Measurements from ENCODE around the gene DNTT.

- TF ChIP-seq CTCF (IDR thresholded peaks at IDR 0.05) (no peak), POLR2A (IDR thresholded peaks at IDR 0.05) (no peak)
Observed at GRCh38 chr10:96268341-96268909, 35.8 kb upstream of the DNTT start.

Measured in Peyer's patch (tissue), 4 donors.